Left renal cortex interstitium (tissue), 4 donors: ENCODE results near the gene TKTL1. TPM values are rescaled to one million over a fixed set of nuclear protein-coding genes. Genes with fewer than 3 reads are reported as not detected.

ENCODE experiments used
- DNase-seq, 4 donors: peaks; one replicate each; pipeline ENCODE4 v3.0.0-alpha.2; 2013; ENCODE audit warnings: low read depth in 4 of 4, low spot score in 2 of 4, missing footprints in 1 of 4
- polyA plus RNA-seq, 4 donors: library from polyadenylated mRNA; unstranded; fragments of 120-200 nt; gene quantifications; one replicate each; pipeline ENCODE4 v1.2.1, GENCODE V29; 2013; ENCODE audit not compliant: insufficient read length in 4 of 4

TKTL1 gene
- polyA plus RNA-seq, 4 donors, result 0.33 to 0.61 (median 0.53) TPM

DNA sequence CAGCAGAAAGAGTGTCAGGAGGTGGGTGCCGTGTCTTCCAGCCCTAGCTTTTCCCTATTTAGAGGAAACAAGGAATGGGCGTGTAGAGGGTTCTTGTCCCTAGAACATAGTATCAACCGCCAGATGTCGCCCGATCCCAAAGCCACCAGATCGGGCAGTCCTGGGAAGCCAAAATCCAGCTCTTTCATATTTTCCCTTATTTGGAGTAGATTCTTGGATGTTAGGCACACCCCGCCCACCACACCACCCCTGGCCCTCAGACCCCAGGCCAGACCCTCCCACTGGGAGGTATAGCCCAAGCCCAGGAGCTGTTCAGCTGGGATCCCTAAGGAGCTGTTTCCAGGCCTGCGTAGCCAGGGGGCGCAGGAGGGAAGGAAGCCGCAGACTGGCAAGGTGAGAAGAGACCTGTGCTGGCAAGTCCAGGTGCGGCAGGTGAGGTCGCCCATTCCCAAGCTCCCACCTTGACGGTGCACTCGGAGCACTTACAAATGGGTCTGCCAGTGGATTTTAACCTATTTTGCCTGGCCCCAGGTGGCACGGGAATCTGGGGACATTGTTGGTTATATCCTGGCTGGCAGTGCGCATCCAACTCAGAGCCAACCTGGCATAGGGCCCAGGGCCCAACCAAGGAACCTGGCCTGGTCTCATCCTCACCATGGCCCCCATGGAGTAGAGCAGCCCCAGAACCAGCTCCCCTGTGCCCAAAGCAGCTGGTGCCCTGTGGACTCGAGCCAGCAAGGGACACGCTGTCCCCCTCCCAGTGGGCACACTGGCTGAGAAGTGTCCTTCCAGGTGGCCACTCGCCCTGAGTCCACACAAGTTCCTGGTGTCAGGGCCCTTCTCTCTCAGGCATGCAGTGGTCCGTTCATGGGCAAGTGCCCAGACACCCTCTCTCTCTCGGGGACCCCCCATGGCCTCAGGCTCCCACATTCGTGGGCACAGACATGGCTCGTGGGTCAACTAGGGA is 78.0 kb downstream of the TKTL1 start:
- peak in 1 of 4 donors; percentile 61 for DNase-seq

DNA sequence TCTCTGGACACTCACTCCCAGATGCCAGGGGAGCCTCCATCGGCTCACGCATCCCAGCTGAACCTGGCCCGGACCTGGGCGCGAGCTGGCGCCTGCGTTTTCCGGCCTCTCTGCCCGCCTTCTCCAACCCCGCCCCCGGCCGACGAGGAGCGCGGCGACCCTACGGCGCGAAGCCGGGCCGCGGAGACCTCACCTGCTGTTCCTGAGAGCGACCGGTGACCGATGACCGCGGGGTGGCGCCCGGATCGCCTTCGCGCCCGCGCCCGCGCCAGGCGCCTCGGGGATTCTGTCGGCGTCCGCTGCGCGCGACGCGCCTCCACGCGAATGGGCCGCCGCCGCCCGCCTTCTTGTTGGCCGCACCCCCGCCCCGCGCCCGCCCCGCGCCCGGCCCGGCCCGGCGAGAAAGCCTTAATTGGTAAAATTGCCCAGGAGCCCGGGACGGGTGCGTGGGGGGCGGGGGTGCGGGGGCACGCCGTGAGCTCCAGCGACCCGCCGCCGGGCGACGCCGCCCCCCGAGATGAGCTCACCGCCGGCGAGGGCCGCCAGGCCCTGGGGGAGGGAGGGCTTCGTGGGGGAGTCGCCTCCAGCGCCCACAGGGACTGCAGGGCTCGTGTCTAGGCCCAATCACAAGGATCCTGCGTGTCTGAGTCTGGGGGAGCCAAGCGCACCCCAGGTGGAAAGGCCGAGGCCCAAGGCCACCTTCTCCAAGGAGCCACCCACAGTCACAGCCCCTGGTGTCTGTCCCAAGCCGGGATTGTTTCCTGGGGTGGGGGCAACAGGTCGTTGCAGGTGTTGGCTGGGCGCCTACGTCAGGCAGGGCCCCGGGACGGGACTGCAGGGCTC is 78.9 kb downstream of the TKTL1 start, which contains the start of gene FLNA:
Gene FLNA, minus strand, starts transcription at position 322 of the 843 bp plus-strand sequence. CDS start 3,389 bp downstream, outside the sequence.
- no peak for DNase-seq

DNA sequence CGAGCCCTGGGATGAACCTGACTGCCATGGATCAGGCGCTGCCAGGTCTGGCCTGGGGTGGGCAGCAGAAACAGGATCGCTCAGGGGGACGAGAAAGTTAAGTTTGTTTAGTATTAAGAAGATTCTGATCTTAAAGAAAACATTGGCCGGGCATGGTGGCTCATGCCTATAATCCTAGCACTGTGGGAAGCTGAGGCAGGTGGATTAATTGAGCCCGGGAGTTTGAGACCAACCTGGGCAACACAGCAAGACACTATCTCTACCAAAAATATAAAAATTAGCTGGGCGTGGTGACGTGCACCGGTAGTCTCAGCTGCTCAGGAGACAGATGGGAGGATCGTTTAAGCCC is 79.5 kb downstream of the TKTL1 start:
- no peak for DNase-seq

DNA sequence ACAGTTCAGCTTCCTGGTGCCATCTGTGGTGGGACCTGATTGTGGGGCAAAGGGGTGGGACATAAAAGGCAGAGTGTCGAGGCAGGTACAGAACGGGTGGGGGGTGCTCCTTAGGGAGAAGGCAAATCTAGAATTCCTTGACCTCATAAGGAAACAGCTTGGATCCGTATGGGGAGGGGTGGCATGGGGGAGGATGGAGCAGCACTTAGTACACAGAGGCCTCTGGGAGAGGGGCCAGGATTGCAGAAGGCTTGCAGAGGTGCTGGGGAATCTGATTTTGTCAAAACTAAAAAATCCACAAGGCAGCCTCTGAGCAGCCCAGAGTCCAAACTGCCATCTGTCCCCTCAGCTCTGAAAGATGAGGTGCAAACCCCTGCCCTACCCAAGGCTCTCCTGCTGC is 81.2 kb downstream of the TKTL1 start:
- no peak for DNase-seq

DNA sequence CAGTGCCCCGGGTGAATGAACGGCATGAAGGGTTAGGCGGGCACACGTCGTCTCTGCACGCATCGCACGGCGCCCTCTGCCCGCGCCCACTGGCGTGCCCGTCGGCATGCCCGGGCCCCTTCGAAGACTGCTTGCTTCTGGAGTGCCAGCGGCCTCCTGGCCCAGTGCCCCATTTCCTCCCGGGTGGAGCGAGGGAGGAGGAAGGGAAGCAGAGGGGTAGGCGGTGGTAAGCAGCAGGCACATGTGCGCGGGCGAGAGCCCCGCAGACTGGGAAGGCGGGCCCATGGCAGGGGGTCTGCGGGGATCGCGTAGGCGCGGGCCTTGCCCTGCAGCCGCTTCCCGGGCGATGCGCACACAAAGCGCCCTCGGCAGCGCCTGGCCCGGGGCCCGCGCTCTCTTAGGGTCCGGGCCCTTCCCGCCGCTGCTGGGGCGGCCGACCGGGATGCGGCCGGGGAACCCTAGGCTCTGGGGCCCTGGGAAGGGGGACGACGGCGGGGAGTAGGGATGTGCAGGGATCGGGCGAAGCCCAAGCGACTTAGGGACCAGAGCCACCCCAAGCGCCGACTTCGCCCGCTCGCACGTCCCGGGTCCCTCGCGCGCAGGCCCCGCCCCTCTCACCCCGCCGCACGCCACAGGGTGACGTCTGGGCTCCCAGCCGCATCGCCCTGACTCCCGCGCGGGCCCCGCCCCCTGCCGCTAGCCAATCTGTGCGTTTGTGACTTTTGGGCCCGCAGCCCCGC is 82.6 kb downstream of the TKTL1 start:
- DNase-seq, result no peak

DNA sequence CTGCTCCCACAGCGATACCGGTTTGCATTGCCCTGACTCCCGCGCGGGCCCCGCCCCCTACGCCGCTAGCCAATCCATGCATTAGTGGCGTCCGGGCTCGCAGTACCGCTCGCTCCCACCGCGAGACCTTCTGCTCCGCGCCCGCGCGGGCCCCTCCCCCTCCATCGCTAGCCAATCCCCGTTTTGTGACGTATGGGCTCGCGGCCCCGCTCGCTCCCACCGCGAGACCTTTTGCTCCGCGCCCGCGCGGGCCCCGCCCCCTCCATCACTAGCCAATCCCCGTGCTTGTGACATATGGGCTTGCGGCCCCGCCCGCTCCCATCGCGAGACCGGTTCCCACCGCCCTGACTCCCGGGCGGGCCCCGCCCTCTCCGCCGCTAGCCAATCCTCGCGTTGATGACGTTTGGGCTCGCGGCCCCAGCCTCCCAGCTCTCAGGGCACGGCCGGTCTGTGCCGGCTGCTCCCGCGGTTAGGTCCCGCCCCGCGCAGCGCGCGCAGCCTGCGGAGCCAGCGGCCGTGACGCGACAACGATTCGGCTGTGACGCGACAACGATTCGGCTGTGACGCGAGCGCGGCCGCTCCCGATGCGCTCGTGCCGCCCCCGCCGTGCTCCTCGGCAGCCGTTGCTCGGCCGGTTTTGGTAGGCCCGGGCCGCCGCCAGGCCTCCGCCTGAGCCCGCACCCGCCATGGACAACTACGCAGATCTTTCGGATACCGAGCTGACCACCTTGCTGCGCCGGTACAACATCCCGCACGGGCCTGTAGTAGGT is 83.4 kb downstream of the TKTL1 start, which contains the start of gene EMD:
Gene EMD, plus strand, starts transcription at position 497 of the 770 bp plus-strand sequence. Its CDS starts 190 bp downstream, at position 687.
- peak; percentile 77 to 93 (median 86) for DNase-seq

DNA sequence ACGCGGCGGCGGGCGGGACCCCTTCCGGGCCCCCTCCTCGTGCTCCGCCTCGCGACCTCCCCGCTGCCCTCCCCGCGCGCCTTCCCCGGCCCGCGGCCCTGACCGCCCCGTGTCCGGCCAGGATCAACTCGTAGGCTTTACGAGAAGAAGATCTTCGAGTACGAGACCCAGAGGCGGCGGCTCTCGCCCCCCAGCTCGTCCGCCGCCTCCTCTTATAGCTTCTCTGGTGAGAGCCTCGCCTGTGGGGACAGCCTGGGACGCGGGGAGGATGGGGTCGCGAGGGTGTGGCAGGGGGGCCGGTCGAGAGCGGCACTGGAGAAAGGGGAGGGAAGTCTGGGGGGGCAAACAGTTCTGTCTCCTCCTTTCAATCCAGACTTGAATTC is 84.0 kb downstream of the TKTL1 start:
- DNase-seq, result no peak

Other genes starting within 250 kb of the TKTL1 start
- gene MECP2, start 198.1 kb upstream of the TKTL1 start, polyA plus RNA-seq, result 10 to 100 TPM; 24.5 to 40.0 (median 30.6) TPM
- gene OPN1LW, start 151.6 kb upstream of the TKTL1 start, polyA plus RNA-seq, result not detected
- not detected for gene OPN1MW, start 113.2 kb upstream of the TKTL1 start, polyA plus RNA-seq
- not detected for gene OPN1MW2, start 76.0 kb upstream of the TKTL1 start, polyA plus RNA-seq
- not detected for gene OPN1MW3, start 38.2 kb upstream of the TKTL1 start, polyA plus RNA-seq
- gene TEX28, start 671 bp upstream of the TKTL1 start, polyA plus RNA-seq, result not detected
- gene FLNA, start 78.8 kb downstream of the TKTL1 start, polyA plus RNA-seq, result 100 to 1,000 TPM; 414 to 641 (median 539) TPM
- 10 to 100 TPM; 63.4 to 76.3 (median 74.9) TPM for gene EMD, start 83.5 kb downstream of the TKTL1 start, polyA plus RNA-seq
- gene RPL10, start 102.6 kb downstream of the TKTL1 start, polyA plus RNA-seq, result 1,000 to 10,000 TPM; 3,011 to 4,069 (median 3,093) TPM
- 10 to 100 TPM; 13.2 to 14.8 (median 14.7) TPM for gene DNASE1L1, start 113.5 kb downstream of the TKTL1 start, polyA plus RNA-seq
- gene TAFAZZIN, start 115.7 kb downstream of the TKTL1 start, polyA plus RNA-seq, result 10 to 100 TPM; 26.4 to 51.2 (median 36.5) TPM
- 100 to 1,000 TPM; 142 to 176 (median 157) TPM for gene ATP6AP1, start 132.9 kb downstream of the TKTL1 start, polyA plus RNA-seq
- gene GDI1, start 141.4 kb downstream of the TKTL1 start, polyA plus RNA-seq, result 100 to 1,000 TPM; 104 to 156 (median 137) TPM
- 10 to 100 TPM; 51.8 to 58.8 (median 57.3) TPM for gene FAM50A, start 148.3 kb downstream of the TKTL1 start, polyA plus RNA-seq
- gene PLXNA3, start 162.5 kb downstream of the TKTL1 start, polyA plus RNA-seq, result 10 to 100 TPM; 34.7 to 66.9 (median 53.3) TPM
- gene LAGE3, start 183.5 kb downstream of the TKTL1 start, polyA plus RNA-seq, result 10 to 100 TPM; 11.4 to 19.4 (median 13.4) TPM
- gene UBL4A, start 190.8 kb downstream of the TKTL1 start, polyA plus RNA-seq, result 10 to 100 TPM; 26.2 to 39.6 (median 30.1) TPM
- 10 to 100 TPM; 18.3 to 25.0 (median 20.7) TPM for gene SLC10A3, start 194.8 kb downstream of the TKTL1 start, polyA plus RNA-seq
- 10 to 100 TPM; 34.1 to 47.8 (median 40.2) TPM for gene FAM3A, start 220.4 kb downstream of the TKTL1 start, polyA plus RNA-seq